GM19025 (cell line): Measurements from ENCODE around the gene RAB9B.
"Not testable (repeated sequence)": the region's sequence is repeated elsewhere in the genome, so short reads cannot be mapped to it uniquely, and the experiment has no call there.

ENCODE experiments used
- ATAC-seq: cut with Tn5 transposase; IDR thresholded peaks from one replicate; pipeline ENCODE4 v1.9.1; 2021; ENCODE audit warnings: mild to moderate bottlenecking, low read depth, moderate library complexity; ENCODE audit not compliant: unreplicated experiment

The RAB9B gene, protein sequence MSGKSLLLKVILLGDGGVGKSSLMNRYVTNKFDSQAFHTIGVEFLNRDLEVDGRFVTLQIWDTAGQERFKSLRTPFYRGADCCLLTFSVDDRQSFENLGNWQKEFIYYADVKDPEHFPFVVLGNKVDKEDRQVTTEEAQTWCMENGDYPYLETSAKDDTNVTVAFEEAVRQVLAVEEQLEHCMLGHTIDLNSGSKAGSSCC

DNA sequence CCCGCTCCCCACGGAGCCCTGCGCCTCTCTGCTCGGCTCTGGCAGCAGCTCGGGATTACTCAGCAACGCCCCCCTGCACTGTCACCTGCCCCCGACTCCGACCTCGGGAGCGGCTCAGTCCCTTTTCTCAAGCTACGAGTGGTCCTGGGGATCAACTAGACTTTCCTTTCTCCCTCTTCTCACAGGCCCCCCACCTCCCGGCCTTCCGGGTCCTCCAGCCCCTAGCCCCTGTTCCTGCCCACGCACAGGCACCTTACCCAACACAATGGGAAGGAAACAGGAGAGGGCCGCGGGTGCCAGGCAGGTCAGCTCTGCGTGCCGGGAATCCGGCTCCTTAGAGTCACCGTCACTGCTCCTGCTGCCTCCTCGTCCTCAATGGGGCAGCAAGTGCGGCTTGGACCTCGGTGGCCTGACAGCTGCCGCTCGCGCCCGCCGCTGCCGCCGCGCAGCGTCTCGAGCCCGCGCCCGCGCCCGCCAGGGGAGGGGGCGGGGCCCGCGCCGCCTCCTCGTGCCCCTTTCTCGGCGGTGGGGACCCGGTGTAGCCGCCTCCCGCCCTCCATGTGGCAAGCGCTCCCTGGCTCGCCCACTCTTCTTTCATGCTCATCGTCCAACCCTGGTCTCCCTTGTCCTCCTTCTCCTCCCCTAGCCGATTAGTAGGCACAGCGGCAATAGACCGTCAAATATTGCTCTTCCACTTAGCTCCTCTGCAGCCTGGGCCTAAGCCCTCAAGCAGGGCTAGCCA is at the start of gene RAB9B:
Gene RAB9B, minus strand, starts transcription at position 455 of the 742 bp plus-strand sequence. CDS start 6,473 bp downstream, outside the sequence.
- peak; percentile 49 for ATAC-seq

DNA sequence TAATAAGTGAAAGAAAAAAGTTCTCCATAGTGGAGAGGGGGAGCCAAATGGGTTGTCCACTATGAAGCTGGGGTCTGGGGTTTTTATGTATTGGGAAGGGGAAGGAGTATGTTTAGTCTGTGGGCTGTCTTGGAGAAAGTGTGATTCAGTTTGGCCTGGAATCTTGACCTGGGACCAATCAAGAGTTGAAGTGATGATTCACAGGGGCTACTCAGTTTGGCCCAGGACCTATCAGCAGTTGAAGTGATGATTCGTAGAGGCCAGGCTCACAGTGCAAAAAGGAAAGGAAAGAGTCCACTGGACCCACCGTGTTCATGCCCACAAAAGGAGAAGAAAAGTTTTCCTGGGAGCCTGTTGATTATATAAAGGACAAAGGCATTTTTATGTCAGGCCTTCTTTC is 47.3 kb upstream of the RAB9B start:
- no peak for ATAC-seq

DNA sequence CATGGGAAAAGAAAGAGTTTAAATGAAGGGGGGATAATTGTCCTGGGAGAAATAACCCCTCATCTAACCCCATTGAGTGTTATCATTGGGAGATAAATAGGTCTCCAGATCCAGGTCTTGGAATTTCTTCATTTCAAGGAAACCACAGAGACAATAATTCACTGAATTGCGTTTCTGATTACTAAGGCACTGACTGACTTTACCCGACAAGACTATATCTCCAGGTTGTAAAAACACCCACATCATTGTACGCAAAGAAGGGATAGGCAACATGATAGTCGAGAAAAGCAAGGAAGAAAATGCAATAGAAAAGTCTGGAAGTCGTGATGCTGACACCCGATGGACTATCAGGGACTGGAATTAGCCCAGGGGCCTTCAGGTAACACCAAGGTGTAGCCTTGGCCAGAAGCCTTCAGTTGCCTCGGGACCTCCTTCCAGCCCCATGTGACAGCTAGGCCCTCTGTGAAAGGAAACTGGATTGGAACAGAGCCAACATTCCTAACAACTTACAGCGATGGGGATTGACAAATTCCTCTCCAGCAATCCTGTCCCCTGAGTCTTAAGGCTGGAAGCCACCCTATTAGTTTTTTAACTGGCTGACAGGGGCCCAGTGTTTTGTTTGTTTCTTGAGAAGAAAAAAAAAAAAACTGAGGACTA is 46.5 kb upstream of the RAB9B start:
- no peak for ATAC-seq

DNA sequence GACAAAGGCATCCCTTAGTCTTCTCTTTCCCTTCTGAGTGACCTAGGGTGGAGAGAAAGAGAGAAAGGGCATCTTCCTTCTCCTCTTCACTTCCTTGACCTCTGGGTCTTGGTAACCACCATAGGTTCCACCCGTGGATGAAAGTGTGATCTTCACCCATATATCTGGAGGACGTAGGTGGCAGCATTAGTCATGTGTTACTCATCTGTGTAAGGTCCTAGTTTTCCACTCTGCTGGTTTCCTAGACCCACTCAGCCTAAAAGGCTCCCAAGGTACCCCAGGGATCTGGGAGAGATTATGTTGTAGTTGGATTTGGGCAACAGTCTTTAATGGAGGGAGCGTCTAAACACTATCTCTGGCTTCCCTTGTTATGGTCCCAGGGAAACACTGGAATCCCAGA is 45.5 kb upstream of the RAB9B start:
- no peak for ATAC-seq

DNA sequence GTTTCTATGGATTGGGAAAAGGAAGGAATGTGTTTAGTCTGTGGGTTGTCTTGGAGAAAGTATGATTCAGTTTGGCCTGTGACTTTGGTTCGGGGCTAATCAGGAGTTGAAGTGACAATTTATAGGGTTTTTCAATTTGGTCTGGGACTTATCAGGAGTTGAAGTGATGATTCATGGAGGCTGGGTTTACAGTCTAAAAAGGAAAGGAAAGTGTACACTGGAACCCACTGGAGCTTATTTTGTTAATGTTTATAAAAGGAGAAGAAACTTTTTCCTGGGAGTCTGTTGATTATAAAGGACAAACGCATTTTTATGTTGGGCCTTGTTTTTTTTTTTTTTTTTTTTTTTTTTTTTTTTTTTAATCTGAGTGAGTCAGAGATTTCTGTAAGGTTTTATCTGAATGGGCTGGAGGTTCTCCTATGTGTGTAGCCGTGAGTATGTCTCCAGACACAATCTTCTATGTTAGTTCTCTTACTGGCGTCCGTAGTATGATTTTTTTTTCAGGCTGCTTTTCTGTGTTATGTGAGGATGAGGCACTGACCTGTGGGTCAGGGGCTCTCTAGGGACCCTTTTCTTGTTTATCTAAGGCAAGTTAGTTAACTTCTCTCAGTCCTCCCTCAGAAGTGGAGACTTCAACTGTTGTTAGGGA is 33.0 kb upstream of the RAB9B start:
- no peak for ATAC-seq

DNA sequence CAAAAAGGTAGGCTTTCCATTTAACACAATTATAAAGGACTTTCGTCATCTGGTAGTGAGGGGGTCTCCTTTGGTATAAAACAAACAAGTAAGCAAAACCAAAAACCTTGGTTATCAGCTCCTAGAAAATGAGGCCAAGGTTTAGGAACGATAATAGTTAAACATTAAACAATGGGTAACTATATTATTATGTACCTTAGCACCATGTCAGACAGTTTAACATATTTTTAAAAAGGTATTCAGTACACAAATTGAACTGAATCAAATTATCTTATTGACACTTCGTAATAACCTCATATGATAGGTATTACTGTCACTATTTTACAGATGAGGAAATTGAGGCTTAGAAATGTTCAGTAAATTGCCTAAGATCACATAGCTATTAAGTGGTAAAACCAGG is 32.1 kb upstream of the RAB9B start:
- no peak for ATAC-seq

DNA sequence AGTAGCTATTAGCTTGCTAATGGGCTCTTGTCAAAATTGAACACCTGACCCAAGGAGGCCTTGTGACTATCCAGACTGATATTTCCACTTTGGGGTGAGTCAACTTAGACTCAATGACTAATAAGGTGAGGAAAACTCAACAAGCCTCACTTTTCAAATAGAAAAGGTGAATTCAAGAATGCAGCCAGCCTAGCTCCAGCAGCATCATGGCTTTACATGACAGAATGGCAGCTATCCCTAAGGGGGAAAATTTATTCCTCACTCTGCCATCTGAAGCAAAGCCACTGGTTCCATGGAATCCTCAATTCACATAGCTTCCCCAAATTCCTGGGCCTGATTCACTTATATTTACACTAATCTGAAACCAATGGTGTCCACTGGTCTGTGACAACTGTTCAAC is 29.1 kb upstream of the RAB9B start:
- no peak for ATAC-seq

DNA sequence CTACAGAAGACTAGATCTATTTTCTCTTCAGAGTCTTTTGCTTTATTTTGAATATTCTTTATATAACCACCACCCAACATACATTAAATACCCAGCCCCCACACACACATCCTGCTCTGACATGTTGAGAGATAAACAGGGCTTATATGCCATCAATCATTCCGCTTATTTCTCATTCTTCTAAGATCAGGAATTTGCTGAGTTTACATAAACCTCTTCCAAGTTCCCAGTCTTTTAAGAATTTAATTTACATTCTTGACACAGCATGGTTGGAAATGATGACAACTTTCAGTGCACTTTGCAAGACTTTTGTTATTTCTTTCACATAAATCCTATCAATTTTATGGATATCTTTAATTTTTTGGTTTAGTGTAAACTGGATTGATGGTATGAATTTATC is 17.5 kb upstream of the RAB9B start:
- ATAC-seq = no peak

DNA sequence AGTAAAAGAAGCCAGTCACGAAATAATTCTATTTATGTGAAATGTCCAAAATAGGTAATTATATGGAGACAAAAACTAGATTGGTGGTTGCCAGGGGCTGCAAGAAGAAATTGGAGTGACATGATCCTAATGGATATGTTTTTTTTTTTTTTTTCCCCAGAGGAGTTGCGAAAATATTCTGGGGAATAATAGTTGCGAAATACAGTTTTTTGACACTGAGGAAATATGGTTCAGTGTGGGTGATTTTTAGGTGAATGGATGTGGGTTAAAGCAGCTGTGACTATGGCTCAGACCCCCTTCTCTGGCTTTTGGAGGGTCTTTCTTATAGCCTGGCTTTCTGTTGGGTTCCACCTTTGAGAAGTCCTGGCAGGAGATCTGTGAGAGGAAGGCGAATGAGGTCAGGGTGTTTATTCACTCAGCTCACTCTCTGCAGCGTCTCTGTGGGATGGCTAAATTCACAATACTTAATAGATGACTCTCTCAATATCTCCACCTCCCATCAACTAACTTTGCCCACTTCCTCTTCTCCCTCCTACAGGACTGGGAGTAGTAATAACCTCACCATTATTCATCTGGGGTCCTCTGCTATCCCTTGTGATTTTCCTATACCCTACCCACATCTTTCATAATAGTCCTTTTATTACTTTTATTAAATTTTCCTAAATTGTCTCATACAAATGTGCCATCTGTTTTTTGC is 15.3 kb upstream of the RAB9B start:
- ATAC-seq = no peak

DNA sequence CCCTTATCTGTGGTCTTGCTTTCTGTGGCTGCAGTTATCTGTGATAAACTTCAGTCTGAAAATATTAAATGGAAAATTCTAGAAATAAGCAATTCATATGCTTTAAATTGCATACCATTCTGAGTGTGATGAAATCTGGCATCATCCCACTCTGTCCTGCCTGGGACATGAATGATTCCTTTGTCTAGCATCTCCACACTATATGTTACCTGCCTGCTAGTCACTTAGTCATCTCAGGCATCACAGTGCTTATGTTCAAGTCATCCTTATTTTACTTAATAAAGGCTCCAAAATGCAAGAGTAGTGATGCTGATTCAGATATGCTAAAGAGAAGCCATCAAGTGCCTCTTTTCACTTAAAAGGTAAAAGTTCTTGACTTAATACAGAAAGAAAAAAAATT is 14.3 kb upstream of the RAB9B start:
- ATAC-seq = no peak

DNA sequence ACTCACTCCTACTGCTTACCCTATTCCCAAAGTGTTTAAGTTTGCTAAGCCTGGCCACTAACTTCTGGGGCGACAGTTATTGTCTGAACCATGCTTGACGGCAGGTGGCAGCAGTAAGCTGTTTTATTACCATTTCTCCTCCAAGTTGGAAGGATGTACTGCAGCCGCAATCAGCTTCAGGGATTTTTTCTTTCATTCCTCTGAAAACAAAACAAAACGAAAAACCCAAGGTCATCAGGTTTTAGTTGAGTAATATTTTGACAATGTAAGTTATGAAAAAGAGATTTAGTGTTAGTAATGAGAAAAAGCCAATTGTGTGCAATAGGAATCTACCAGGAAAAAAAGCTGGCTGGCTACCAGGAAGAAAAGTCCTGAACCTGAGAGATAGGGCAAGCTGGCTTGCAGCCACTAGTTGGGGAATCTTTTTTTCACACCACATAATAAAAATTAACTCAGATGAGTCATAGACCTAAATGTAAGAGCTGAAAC is 13.2 kb upstream of the RAB9B start:
- peak; percentile 74 for ATAC-seq

DNA sequence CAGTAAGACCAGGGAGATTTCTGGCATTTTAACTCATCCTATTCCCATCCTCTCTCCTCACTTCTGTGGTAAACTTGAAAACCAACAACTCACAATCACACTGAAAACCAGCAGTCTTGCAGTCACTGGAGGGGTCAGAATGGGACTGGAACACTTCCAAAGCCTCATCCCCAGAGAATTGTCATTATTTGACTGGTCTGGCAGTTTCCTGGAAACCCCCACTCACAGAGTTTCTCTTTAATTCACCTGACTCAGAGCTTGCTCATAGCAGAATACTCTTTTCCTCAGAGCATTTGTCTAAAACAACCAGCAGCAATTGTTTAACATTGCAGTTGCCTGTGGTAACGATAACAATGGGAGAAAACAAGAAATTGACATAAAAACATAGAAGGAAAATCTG is 7.3 kb upstream of the RAB9B start:
- no peak for ATAC-seq

DNA sequence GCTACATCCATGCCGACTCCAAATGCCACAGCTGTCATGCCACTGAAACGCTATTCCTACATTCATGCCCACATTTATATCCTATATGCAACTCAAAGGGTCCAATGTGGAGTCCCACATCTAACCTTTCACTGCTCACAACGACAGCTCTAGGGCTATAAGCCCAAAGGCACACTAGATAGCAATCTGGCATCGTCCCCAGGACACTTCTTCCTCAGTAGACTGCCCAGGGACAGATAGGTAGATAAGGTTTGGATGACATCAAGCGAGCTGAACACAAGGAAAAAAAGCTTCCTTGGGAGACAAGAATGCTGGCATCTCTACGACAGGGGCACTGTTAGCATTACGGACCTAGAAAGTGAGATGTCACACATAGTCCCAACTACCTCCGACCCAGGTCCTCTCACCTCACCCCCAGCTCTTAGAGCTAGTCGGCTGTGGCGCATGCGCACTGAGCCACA is 685 bp downstream of the RAB9B start:
- peak; percentile 83 for ATAC-seq

DNA sequence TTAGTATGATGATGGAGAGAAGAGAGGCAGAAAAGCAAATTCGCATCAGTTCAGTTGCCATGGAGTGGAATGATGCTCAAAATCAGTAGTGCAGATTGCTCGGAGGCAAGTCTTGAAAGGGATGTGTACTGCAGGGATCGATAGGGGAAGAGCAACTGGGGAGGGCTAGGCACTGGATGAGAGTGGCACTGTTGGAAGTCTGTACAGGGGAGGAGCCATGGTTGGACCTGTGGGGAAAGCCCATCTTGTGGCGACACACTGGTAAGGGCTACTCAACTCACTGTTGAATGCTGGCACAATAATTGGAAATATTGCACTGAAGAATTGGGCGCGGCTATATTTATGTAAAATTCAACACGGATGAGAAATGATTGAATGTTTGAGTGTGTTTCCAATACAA is 1.2 kb downstream of the RAB9B start:
- no peak for ATAC-seq

DNA sequence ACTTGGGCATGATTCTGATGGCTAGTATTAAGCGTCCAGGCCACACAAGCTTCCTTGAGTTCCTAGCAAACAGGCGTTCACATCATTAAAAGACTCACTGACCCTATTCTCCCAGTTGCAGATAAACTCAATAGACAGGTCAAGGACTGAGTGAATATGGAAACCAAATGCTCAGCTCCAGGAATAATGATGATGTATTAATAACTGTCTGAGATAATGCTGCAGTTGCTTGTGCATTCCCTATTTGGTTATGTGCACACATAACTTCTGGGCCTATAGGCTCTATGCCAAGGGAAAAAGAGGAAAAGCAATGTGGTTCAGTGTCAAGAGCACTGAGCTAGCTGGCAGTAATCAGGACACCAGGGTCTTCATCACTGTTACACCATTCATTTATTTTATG is 3.5 kb downstream of the RAB9B start:
- no peak for ATAC-seq

DNA sequence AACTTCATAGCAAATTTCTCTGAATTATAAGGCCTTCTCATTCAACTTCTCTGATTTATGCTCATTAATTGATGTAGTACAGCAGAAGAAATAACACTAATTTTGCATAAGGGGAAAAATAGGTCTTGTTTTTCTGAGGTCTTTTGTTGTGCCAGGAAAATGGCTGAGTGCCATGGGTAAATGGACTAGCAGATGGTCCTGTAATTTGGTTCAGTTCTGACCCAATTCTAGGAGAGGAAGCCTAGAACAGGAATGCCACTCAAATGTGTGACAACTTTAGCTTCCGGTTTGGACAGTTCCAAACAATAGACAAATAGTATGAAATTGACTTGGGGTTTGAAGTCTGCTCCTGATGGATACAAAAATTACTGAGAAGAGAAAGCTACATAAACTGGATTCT is 6.2 kb downstream of the RAB9B start:
- ATAC-seq = no peak

DNA sequence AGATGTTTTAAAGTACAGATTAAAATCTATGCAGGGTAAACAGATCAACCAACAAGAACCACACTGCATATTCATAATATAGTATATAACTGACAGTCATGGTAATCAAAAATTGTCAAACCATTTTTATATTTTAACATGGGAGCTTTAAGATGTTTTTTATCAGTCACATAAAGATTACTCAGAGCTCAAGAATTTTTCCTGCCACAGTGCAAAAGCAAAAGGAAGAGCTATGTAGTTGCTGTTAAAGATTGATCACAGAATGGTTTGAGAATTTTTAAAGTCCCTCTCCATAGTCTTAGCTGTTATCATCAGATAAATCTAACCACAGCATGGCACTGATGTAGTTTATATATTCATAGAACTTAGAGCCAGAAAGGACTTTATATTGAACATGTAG is 8.5 kb downstream of the RAB9B start:
- ATAC-seq = no peak

DNA sequence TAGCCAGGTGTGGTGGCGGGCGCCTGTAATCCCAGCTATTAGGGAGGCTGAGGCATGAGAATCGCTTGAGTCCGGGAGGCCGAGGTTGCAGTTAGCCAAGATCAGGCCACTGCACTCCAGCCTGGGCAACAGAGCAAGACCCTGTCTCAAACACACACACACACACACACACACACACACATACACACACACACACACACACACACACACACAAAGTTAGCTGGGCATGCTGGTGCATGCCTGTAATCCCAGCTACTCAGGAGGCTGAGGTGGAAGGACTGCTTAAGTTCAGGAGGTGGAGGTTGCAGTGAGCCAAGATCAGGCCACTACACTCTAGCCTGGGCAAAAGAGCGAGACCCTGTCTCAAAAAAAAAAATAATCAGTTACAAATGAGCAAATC is 11.3 kb downstream of the RAB9B start:
- not testable (repeated sequence) for ATAC-seq

DNA sequence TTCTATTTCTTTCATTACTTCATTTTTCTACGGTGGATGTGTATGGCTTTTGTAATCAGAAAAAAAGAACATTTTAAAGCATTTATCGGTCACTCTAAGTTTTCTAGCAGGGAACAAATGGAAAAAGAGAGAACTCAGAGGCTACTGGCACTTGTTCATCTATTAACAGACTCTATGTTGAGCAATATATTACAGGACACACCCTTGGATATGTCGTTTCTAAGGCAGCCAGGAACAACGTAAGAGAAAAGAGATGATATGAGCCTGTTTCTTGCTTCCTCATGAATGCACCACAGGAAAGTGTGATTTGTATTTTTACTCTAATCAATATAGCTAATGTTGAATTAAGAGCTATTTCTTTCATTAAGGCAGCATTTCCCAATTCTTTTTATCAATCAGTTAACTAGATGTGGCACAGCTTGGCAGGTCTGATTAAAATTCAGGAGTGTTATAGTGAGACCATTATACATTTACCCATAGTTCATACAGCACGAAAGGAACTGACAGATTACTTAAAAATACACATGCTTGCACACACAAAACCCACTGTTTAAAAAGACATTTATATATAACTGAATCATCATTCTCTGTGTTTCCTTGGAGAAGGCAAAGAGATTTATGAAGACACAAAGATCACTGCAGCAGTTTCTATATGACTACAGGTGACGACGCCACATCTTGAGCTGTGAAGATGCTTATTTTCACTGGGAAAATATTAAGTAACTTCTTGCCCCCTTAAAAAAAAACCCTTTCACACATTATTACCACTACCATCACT is 13.0 kb downstream of the RAB9B start:
- ATAC-seq = no peak

DNA sequence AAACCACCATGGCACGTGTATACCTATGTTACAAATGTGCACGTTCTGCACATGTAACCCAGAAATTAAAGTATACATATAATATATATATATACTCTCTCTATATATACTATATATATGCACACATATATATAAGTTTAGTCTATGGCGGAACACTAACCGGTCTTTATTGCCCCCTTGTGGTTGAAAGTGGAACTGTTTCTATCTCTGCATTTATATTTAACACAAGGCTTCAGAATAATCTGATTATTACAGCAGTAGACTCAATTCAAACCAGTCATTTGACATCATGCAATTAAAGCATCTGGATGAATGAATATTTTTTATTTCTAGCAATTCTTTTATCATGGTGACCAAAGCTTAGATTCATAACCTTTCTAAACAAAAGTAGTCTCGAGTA is 14.6 kb downstream of the RAB9B start:
- ATAC-seq = no peak
